Upper lobe of left lung (tissue), 6 donors: Measurements from ENCODE around the gene ASIP. TPM values are rescaled to one million over a fixed set of nuclear protein-coding genes. Genes with fewer than 3 reads are reported as not detected.

ENCODE experiments used
- ATAC-seq, 2 donors: fragments of 200-7000 bp; cut with Tn5 transposase; one replicate each; pipeline ENCODE4 v1.9.1; 2022; ENCODE audit warnings: mild to moderate bottlenecking in 2 of 2, moderate library complexity in 2 of 2; ENCODE audit not compliant: low FRiP score in 2 of 2
- DNase-seq, 2 donors: peaks; one replicate each; pipeline ENCODE4 v3.0.0-alpha.2; 2019 to 2020
- H3K27ac ChIP-seq, 4 donors: fragments of 200-600 bp; sonication (generic); one replicate each; pipeline ENCODE4 v1.5.1; 2016 to 2019
- H3K27me3 ChIP-seq, 4 donors: fragments of 200-600 bp; sonication (generic); one replicate each; pipeline ENCODE4 v1.5.1; 2017 to 2019
- H3K36me3 ChIP-seq, 4 donors: fragments of 200-600 bp; sonication (generic); one replicate each; pipeline ENCODE4 v1.5.1; 2016 to 2019
- H3K4me1 ChIP-seq, 4 donors: fragments of 200-600 bp; sonication (generic); one replicate each; pipeline ENCODE4 v1.5.1; 2018 to 2019
- H3K4me3 ChIP-seq, 4 donors: fragments of 200-600 bp; sonication (generic); one replicate each; pipeline ENCODE4 v1.5.1; 2017 to 2019; ENCODE audit warnings: mild to moderate bottlenecking in 2 of 4, moderate library complexity in 1 of 4
- H3K9me3 ChIP-seq, 4 donors: fragments of 200-600 bp; sonication (generic); one replicate each; pipeline ENCODE4 v1.5.1; 2018 to 2019
- EP300 ChIP-seq, 4 donors: sonication (generic); formaldehyde crosslinking; IDR thresholded peaks; one replicate each; pipeline ENCODE4 v1.5.1; 2017; ENCODE audit warnings: antibody characterized with exemption in 4 of 4, control low read depth in 2 of 4
- POLR2A ChIP-seq, 4 donors: fragments of 450-650 bp; IDR thresholded peaks; one replicate each; pipeline ENCODE4 v1.5.1; 2016 to 2017; ENCODE audit warnings: antibody characterized with exemption in 4 of 4, mild to moderate bottlenecking in 2 of 4
- POLR2AphosphoS5 ChIP-seq, 2 donors: sonication (generic); formaldehyde crosslinking; IDR thresholded peaks; one replicate each; pipeline ENCODE4 v1.5.1; 2017; ENCODE audit warnings: antibody characterized with exemption in 2 of 2
- WGBS, 2 donors: methylation state at CpG; one replicate each; pipeline ENCODE4 v1.1.5; 2017 to 2018; 5-methylcytosine and 5-hydroxymethylcytosine counted together
- total RNA-seq, 6 donors: library from RNA; depleted of rRNA in 4 of 6; stranded (reverse); fragments of >200 nt in 4 of 6; gene quantifications; one replicate each; pipeline versions ENCODE4 v1.1.0 to v1.2.1, GENCODE V29; 2016 to 2021
- TF ChIP-seq, protein P1 (sequence below), 6 experiments: fragments of 450-650 bp in 4 of 6; fragments of 200-600 bp in 2 of 6; sonication (generic) in 2 of 6; IDR thresholded peaks; one replicate each; pipeline ENCODE4 v1.5.1; 2016 to 2019; ENCODE audit warnings: antibody characterized with exemption in 6 of 6
- donor health status: DM: no; HTN: no; CAD: no; lungs with moderate emphysema.
- donor health status: DM: no; HTN: yes; CAD: no; lungs with severe emphysema.

The ASIP gene
- total RNA-seq, 6 donors from 2014 or later = 0.47 to 0.54 TPM; not detected in 4

DNA sequence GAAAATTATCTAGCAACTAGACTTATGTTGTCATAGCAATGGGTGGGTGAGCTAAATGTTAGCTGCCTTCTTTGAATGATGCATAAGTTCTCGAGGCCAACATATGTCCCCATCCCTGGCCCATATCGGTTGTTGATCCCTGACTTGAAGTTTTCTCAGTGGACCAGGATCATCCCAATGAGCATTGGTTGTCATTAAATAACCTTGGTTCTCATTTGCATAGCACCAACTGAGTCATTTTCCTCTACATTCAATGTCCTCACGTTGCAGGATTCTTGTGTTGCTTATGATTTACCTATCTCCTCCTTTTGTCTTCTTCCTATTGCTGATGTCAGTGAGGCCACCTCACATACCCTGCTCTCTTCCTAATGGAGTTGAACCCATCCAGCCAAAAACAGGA lies 74.0 kb downstream of the ASIP start:
- Histone ChIP-seq H3K27ac (no peak overlapping the region), H3K4me1 (peaks cover 10 to 20% (median 19%) of the 10 kb centered on the region in 4 donors), H3K4me3 (no peak overlapping the region), H3K27me3 (peaks cover 0 to 13% (median 5%) of the 10 kb centered on the region in 4 donors), H3K9me3 (no peaks in the 10 kb centered on the region), H3K36me3 (no peaks in the 10 kb centered on the region)
- no peak for DNase-seq
- TF ChIP-seq EP300 (IDR thresholded peaks at IDR 0.05) (no peak), POLR2AphosphoS5 (IDR thresholded peaks at IDR 0.05) (no peak), POLR2A (IDR thresholded peaks at IDR 0.05) (no peak)
- TF ChIP-seq, protein P1, sequence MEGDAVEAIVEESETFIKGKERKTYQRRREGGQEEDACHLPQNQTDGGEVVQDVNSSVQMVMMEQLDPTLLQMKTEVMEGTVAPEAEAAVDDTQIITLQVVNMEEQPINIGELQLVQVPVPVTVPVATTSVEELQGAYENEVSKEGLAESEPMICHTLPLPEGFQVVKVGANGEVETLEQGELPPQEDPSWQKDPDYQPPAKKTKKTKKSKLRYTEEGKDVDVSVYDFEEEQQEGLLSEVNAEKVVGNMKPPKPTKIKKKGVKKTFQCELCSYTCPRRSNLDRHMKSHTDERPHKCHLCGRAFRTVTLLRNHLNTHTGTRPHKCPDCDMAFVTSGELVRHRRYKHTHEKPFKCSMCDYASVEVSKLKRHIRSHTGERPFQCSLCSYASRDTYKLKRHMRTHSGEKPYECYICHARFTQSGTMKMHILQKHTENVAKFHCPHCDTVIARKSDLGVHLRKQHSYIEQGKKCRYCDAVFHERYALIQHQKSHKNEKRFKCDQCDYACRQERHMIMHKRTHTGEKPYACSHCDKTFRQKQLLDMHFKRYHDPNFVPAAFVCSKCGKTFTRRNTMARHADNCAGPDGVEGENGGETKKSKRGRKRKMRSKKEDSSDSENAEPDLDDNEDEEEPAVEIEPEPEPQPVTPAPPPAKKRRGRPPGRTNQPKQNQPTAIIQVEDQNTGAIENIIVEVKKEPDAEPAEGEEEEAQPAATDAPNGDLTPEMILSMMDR (IDR thresholded peaks at IDR 0.05) = no peak
- 87 to 90% methylated on average over 3 of the region's 3 CpGs for WGBS, 2 donors
- ATAC-seq = no peak

DNA sequence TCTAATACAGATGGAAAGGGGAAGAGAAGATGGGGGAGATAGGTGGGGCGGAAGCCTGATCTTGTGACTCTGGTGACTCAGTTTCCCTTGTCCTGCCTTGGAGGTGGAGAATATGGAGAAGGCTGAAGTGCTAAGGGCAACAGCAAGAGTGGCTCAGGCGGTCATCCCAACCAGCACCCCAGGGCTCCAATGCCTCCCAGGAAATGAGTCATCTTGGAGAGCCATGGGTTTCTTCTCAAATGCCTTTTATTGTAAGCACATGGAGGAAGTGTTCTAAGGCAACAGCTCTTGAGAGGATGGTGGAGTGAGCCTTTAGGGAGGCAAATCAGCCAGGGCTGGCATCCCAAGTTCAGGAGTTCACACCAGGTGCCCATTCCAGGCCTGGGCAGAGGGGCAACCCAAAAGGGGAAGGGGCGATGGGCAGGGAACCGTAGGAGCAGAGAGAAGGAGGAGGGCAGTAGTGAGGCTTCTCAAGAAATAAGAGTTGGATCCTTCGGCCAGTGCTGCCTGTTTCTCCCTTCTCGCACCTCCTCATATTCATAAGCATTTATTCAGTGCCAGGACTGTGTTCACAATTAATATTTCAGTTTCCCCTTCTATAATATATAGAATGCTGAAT lies 75.1 kb downstream of the ASIP start:
- Histone ChIP-seq H3K36me3 (no peaks in the 10 kb centered on the region), H3K4me3 (no peak overlapping the region), H3K27me3 (peaks cover 0 to 11% (median 5%) of the 10 kb centered on the region in 4 donors), H3K4me1 (peaks cover 10 to 17% (median 17%) of the 10 kb centered on the region in 4 donors), H3K9me3 (no peaks in the 10 kb centered on the region), H3K27ac (no peak overlapping the region)
- TF ChIP-seq POLR2A (IDR thresholded peaks at IDR 0.05) (no peak), EP300 (IDR thresholded peaks at IDR 0.05) (no peak), POLR2AphosphoS5 (IDR thresholded peaks at IDR 0.05) (no peak)
- TF ChIP-seq, protein P1 (IDR thresholded peaks at IDR 0.05) = no peak
- ATAC-seq = no peak
- DNase-seq = no peak
- WGBS, 2 donors = 81 to 94% methylated on average over 6 of the region's 6 CpGs

Other genes with a start within 250 kb of the ASIP start
- gene RALY, start 247.5 kb upstream of the ASIP start, total RNA-seq = 100 to 1,000 TPM; 116 to 157 (median 147) TPM
- gene EIF2S2, start 129.2 kb upstream of the ASIP start, total RNA-seq = 10 to 100 TPM; 28.3 to 76.1 (median 50.3) TPM
- gene AHCY, start 61.9 kb downstream of the ASIP start, total RNA-seq = 10 to 100 TPM; 41.9 to 76.8 (median 58.6) TPM
- gene ITCH, start 121.8 kb downstream of the ASIP start, total RNA-seq = 10 to 100 TPM; 26.6 to 57.2 (median 45.5) TPM